Neuronal stem cell (in vitro differentiated cells): ENCODE measurements around the gene MEGF9.
A peak's percentile ranks its signal among the peaks of the same experiment; 100 is the strongest.

Experiments used
- DNase-seq: peaks from one replicate; pipeline ENCODE4 v3.0.0-alpha.2; 2013; ENCODE audit warnings: low spot score
- H2AFZ ChIP-seq: one replicate; pipeline ENCODE4 v1.6.1; 2013; ENCODE audit warnings: mild to moderate bottlenecking, low read length, inconsistent platforms
- H2AK5ac ChIP-seq: 2 replicates; pipeline ENCODE4 v1.6.1; 2013; ENCODE audit warnings: low read depth, mild to moderate bottlenecking, inconsistent platforms, low read length, moderate library complexity, mixed read lengths
- H2BK120ac ChIP-seq: 2 replicates; pipeline ENCODE4 v1.6.1; 2013; ENCODE audit warnings: low read depth, mild to moderate bottlenecking, inconsistent platforms, low read length, moderate library complexity, mixed read lengths
- H2BK12ac ChIP-seq: one replicate; pipeline ENCODE4 v1.6.1; 2013; ENCODE audit warnings: low read length, inconsistent platforms
- H2BK15ac ChIP-seq: 2 replicates; pipeline ENCODE4 v1.6.1; 2013; ENCODE audit warnings: mild to moderate bottlenecking, low read length, inconsistent platforms, mixed read lengths
- H2BK5ac ChIP-seq: one replicate; pipeline ENCODE4 v1.6.1; 2013; ENCODE audit warnings: inconsistent platforms, mild to moderate bottlenecking, low read length, moderate library complexity
- H3K14ac ChIP-seq: one replicate; pipeline ENCODE4 v1.6.1; 2013; ENCODE audit warnings: low read length, inconsistent platforms
- H3K18ac ChIP-seq: 2 replicates; pipeline ENCODE4 v1.6.1; 2013; ENCODE audit warnings: low read length, inconsistent platforms
- H3K23ac ChIP-seq: 2 replicates; pipeline ENCODE4 v1.6.1; 2013; ENCODE audit warnings: low read depth, mild to moderate bottlenecking, mixed read lengths, low read length, inconsistent platforms; ENCODE audit not compliant: poor library complexity
- H3K27ac ChIP-seq: replicated peaks from 3 replicates; pipeline ENCODE4 v1.5.1; 2013; ENCODE audit warnings: low read length, inconsistent platforms
- H3K27me3 ChIP-seq, 3 experiments: 2 replicates each; pipeline ENCODE4 v1.6.1; 2013; ENCODE audit warnings: low read length in 3 of 3, mild to moderate bottlenecking in 2 of 3, inconsistent platforms in 1 of 3, low read depth in 1 of 3, mixed read lengths in 1 of 3, moderate library complexity in 1 of 3; ENCODE audit not compliant: control insufficient read depth in 3 of 3, insufficient read depth in 3 of 3
- H3K36me3 ChIP-seq, 2 donors: replicated peaks in 1 of 2; 2 replicates each; pipeline ENCODE4 v1.6.1; 2013; ENCODE audit warnings: low read length in 2 of 2; ENCODE audit not compliant: control insufficient read depth in 2 of 2, insufficient read depth in 2 of 2
- H3K4ac ChIP-seq: 2 replicates; pipeline ENCODE4 v1.6.1; 2013; ENCODE audit warnings: inconsistent platforms, mild to moderate bottlenecking, low read length, moderate library complexity
- H3K4me1 ChIP-seq, 2 donors: 1 replicate in 1 of 2; 2 replicates in 1 of 2; pipeline ENCODE4 v1.6.1; 2013; ENCODE audit warnings: low read length in 2 of 2, low read depth in 1 of 2; ENCODE audit not compliant: control insufficient read depth in 2 of 2, insufficient read depth in 1 of 2
- H3K4me2 ChIP-seq: one replicate; pipeline ENCODE4 v1.6.1; 2013; ENCODE audit warnings: mild to moderate bottlenecking, low read length, inconsistent platforms; ENCODE audit not compliant: insufficient read depth, poor library complexity, severe bottlenecking
- H3K4me3 ChIP-seq, 2 donors: 2 replicates each; pipeline ENCODE4 v1.5.1; 2013; ENCODE audit warnings: low read length in 2 of 2, mild to moderate bottlenecking in 2 of 2, inconsistent platforms in 1 of 2, moderate library complexity in 1 of 2
- H3K79me1 ChIP-seq: one replicate; pipeline ENCODE4 v1.6.1; 2013; ENCODE audit warnings: low read depth, mild to moderate bottlenecking, inconsistent platforms, low read length, moderate library complexity
- H3K9ac ChIP-seq: one replicate; pipeline ENCODE4 v1.6.1; 2013; ENCODE audit warnings: mild to moderate bottlenecking, low read depth, low read length, inconsistent platforms; ENCODE audit not compliant: poor library complexity
- H3K9me3 ChIP-seq, 2 donors: replicated peaks in 1 of 2; 2 replicates each; pipeline versions ENCODE3 to v1.6.1; 2013; ENCODE audit warnings: low read length in 2 of 2, mild to moderate bottlenecking in 2 of 2, inconsistent platforms in 1 of 2, low read depth in 1 of 2, mixed read lengths in 1 of 2, moderate library complexity in 1 of 2; ENCODE audit not compliant: control insufficient read depth in 2 of 2, insufficient read depth in 1 of 2
- H4K8ac ChIP-seq: one replicate; pipeline ENCODE4 v1.6.1; 2013; ENCODE audit warnings: low read depth, mild to moderate bottlenecking, inconsistent platforms, low read length, moderate library complexity
- H4K91ac ChIP-seq: one replicate; pipeline ENCODE4 v1.6.1; 2013; ENCODE audit warnings: low read length, low read depth, mild to moderate bottlenecking, inconsistent platforms; ENCODE audit not compliant: poor library complexity
- WGBS, 2 donors: extraction: QIAGEN DNeasy Blood & Tissue Kit; methylation state at CpG; one replicate each; pipeline ENCODE4 v1.1.7; 2013; ENCODE audit warnings: missing lambda C conversion rate in 2 of 2, mixed read lengths in 1 of 2; ENCODE audit not compliant: insufficient read length in 2 of 2, insufficient replicate concordance in 1 of 2; ENCODE audit errors: extremely low coverage in 2 of 2; 5-methylcytosine and 5-hydroxymethylcytosine counted together

The MEGF9 gene

GRCh38 chr9:120580051-120580896, 134.0 kb downstream of the MEGF9 start, which contains the start of gene CDK5RAP2:
TSS of gene CDK5RAP2 (minus strand) at chr9:120580167. CDS start at chr9:120579978, 189 bp downstream.
- H3K23ac ChIP-seq = no peak within 1 kb of the TSS
- H3K9ac ChIP-seq = peak within 1 kb of the TSS; percentile 86
- no peak within 1 kb of the TSS for H2BK5ac ChIP-seq
- peaks cover 12% of the 10 kb centered on the region for H3K79me1 ChIP-seq
- H3K4ac ChIP-seq = peak within 1 kb of the TSS; percentile 54
- H3K14ac ChIP-seq = peak within 1 kb of the TSS; percentile 17
- no peaks in the 10 kb centered on the region for H3K27me3 ChIP-seq
- peaks cover 0 to 21% of the 10 kb centered on the region in 2 donors for H3K36me3 ChIP-seq
- H3K27ac ChIP-seq = no peak within 1 kb of the TSS
- H3K4me3 ChIP-seq = peak within 1 kb of the TSS; percentile 78 to 96
- H3K4me1 ChIP-seq = peaks cover 5 to 22% of the 10 kb centered on the region in 2 donors
- peak within 1 kb of the TSS; percentile 100 for H2AK5ac ChIP-seq
- peak; percentile 85 for DNase-seq
- no peak within 1 kb of the TSS for H2BK15ac ChIP-seq
- no CpG with 5 or more reads among the region's 33 CpGs for WGBS, 2 donors
- peak within 1 kb of the TSS; percentile 96 for H3K4me2 ChIP-seq
- H4K8ac ChIP-seq = peak within 1 kb of the TSS; percentile 56
- no peak within 1 kb of the TSS for H2BK12ac ChIP-seq
- peak within 1 kb of the TSS; percentile 90 for H3K18ac ChIP-seq
- peak within 1 kb of the TSS; percentile 43 for H4K91ac ChIP-seq
- no peaks in the 10 kb centered on the region for H3K9me3 ChIP-seq
- peak within 1 kb of the TSS; percentile 97 for H2AFZ ChIP-seq
- no peak within 1 kb of the TSS for H2BK120ac ChIP-seq

GRCh38 chr9:120579139-120580050, 134.9 kb downstream of the MEGF9 start:
- H3K23ac ChIP-seq = no peak overlapping the region
- peak overlapping the region; percentile 43 for H4K91ac ChIP-seq
- no peak overlapping the region for H2BK120ac ChIP-seq
- H3K36me3 ChIP-seq = peaks cover 0 to 23% of the 10 kb centered on the region in 2 donors
- peak overlapping the region; percentile 100 for H2AK5ac ChIP-seq
- H3K4ac ChIP-seq = peak overlapping the region; percentile 54
- H4K8ac ChIP-seq = peak overlapping the region; percentile 56
- no CpG with 5 or more reads among the region's 31 CpGs for WGBS, 2 donors
- H3K27me3 ChIP-seq = no peaks in the 10 kb centered on the region
- H3K79me1 ChIP-seq = peaks cover 12% of the 10 kb centered on the region
- peak overlapping the region; percentile 86 for H3K9ac ChIP-seq
- no peak overlapping the region for H3K27ac ChIP-seq
- peak overlapping the region; percentile 97 for H2AFZ ChIP-seq
- no peak for DNase-seq
- peak overlapping the region; percentile 78 to 96 for H3K4me3 ChIP-seq
- H2BK5ac ChIP-seq = no peak overlapping the region
- H2BK15ac ChIP-seq = no peak overlapping the region
- no peak overlapping the region for H2BK12ac ChIP-seq
- no peaks in the 10 kb centered on the region for H3K9me3 ChIP-seq
- H3K14ac ChIP-seq = peak overlapping the region; percentile 17
- H3K4me2 ChIP-seq = peak overlapping the region; percentile 96
- peaks cover 5 to 19% of the 10 kb centered on the region in 2 donors for H3K4me1 ChIP-seq
- H3K18ac ChIP-seq = peak overlapping the region; percentile 90

- Histone ChIP-seq H3K4me1 (peaks cover 5 to 10% of the 10 kb centered on the region in 2 donors), H3K36me3 (peaks cover 21 to 57% of the 10 kb centered on the region in 2 donors), H2BK120ac (no peak overlapping the region), H4K8ac (no peak overlapping the region), H2BK5ac (no peak overlapping the region), H3K23ac (no peak overlapping the region), H3K27ac (no peak overlapping the region), H2BK12ac (no peak overlapping the region), H2BK15ac (no peak overlapping the region), H2AFZ (no peak overlapping the region), H2AK5ac (no peak overlapping the region), H3K14ac (no peak overlapping the region), H3K18ac (no peak overlapping the region), H3K4ac (no peak overlapping the region), H4K91ac (no peak overlapping the region), H3K4me2 (no peak overlapping the region), H3K27me3 (no peaks in the 10 kb centered on the region), H3K4me3 (no peak overlapping the region), H3K9ac (no peak overlapping the region), H3K9me3 (no peaks in the 10 kb centered on the region), H3K79me1 (peaks cover 11% of the 10 kb centered on the region)
- no peak for DNase-seq
- no CpG with 5 or more reads among the region's 2 CpGs for WGBS, 2 donors
These were observed 139.8 kb downstream of the MEGF9 start for GRCh38 chr9:120574473-120574872.
